Suprapubic skin (tissue), 3 donors: Measurements from ENCODE around the gene USHBP1.

Experiments
- CTCF ChIP-seq, 2 donors: fragments of 200-600 bp in 1 of 2; fragments of 450-650 bp in 1 of 2; sonication (generic) in 1 of 2; IDR thresholded peaks; one replicate each; pipeline ENCODE4 v1.5.1; 2016 to 2019; ENCODE audit warnings: antibody characterized with exemption in 2 of 2, mild to moderate bottlenecking in 1 of 2, moderate library complexity in 1 of 2
- EP300 ChIP-seq: sonication (generic); formaldehyde crosslinking; IDR thresholded peaks from one replicate; pipeline ENCODE4 v1.6.1; 2017; ENCODE audit warnings: antibody characterized with exemption

- TF ChIP-seq EP300 (no peak), CTCF (IDR thresholded peaks at IDR 0.05) (no peak)
Measured at GRCh38 chr19:17244618-17245534, 19.7 kb downstream of the USHBP1 start.
